GM12872 (cell line): Measurements from ENCODE around the gene DIP2B.

Experiments used
- CTCF ChIP-seq: IDR thresholded peaks from 3 replicates; pipeline ENCODE4 v1.5.1; 2011; ENCODE audit warnings: low read depth, mild to moderate bottlenecking, low read length, moderate library complexity; ENCODE audit not compliant: insufficient read depth

The DIP2B gene, protein sequence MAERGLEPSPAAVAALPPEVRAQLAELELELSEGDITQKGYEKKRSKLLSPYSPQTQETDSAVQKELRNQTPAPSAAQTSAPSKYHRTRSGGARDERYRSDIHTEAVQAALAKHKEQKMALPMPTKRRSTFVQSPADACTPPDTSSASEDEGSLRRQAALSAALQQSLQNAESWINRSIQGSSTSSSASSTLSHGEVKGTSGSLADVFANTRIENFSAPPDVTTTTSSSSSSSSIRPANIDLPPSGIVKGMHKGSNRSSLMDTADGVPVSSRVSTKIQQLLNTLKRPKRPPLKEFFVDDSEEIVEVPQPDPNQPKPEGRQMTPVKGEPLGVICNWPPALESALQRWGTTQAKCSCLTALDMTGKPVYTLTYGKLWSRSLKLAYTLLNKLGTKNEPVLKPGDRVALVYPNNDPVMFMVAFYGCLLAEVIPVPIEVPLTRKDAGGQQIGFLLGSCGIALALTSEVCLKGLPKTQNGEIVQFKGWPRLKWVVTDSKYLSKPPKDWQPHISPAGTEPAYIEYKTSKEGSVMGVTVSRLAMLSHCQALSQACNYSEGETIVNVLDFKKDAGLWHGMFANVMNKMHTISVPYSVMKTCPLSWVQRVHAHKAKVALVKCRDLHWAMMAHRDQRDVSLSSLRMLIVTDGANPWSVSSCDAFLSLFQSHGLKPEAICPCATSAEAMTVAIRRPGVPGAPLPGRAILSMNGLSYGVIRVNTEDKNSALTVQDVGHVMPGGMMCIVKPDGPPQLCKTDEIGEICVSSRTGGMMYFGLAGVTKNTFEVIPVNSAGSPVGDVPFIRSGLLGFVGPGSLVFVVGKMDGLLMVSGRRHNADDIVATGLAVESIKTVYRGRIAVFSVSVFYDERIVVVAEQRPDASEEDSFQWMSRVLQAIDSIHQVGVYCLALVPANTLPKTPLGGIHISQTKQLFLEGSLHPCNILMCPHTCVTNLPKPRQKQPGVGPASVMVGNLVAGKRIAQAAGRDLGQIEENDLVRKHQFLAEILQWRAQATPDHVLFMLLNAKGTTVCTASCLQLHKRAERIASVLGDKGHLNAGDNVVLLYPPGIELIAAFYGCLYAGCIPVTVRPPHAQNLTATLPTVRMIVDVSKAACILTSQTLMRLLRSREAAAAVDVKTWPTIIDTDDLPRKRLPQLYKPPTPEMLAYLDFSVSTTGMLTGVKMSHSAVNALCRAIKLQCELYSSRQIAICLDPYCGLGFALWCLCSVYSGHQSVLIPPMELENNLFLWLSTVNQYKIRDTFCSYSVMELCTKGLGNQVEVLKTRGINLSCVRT (N-terminal part only)

DNA sequence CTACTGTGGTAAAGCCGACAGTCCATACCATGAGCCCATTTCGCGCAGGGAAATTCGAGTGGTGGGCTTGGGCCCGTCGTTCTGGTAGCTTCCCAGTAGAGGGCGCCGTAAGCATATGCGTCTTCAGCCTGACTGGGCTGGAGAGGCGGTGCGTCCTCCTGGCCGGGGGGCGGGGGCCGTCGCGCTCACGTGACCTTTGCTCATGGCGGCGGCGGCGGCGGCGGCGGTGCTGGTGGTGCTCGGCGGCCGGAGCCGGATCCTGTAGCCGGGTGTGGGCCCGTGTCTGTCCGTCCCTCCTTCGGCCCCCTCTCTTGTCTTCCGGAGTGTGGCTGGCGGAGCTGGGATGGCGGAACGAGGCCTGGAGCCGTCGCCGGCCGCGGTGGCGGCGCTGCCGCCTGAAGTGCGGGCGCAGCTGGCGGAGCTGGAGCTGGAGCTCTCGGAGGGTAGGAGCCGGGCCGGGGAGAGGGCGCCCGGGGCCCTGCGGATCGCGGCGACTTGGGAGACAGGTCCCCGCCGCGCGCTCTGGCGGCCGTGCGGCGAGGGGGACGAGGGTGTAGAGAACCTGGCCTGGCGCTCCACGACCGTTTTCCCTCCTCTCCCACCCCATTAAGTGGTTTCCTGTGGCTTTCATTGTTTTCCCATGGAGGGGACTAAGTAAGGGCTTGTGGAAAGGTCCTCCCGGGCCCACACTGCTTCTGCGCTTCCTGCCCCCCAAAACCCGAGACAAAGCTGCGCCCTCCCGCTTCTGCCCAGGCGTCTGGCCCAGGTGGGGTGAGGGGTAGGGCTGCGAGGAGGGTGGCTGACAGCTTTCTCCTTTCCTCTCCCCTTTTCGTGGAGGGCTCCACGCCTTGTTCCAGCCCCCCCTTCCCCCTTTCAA is at the start of gene DIP2B:
Gene DIP2B, plus strand, starts transcription at position 188 of the 877 bp plus-strand sequence. Its CDS starts 156 bp downstream, at position 344.
- TF ChIP-seq CTCF: peak; percentile 89

DNA sequence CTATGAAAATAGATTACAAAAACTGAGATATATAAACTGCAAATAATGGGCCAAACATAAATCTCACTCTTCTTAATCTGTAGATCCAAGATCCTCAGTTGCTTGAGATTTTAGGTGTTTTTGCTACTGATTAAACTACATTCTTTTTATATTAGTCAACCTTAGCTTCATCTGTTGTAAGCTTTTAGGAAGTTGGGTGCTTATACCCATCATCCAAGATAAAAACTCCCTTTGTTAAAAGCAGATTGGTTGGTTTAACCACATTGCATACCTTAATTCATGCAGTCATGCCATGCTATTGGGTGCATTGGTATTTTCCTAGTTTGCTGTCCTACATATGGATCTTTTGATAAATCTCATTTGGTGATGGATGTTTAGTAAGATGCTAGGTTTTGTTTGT is 46.2 kb upstream of the DIP2B start:
- TF ChIP-seq CTCF: no peak

DNA sequence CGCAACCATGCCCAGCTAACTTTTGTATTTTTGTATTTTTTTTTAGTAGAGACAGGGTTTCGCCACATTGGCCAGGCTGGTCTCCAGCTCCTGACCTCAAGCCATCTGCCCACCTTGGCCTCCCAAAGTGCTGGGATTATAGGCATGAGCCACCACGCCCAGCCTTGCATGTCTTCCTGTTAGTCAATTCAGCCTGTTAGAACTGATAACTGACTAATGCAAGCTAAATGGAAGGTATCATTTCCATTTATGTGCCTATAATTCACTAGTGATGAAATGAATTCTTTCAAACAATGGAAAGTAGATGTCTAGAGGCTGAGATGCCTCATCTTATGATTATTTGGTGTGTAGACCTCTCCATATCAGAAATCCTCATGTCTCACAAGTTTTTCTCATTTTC is 37.3 kb upstream of the DIP2B start:
- TF ChIP-seq CTCF: no peak

GRCh38 chr12:50477241-50477832 is 27.4 kb upstream of the DIP2B start:
- TF ChIP-seq CTCF: no peak

DNA sequence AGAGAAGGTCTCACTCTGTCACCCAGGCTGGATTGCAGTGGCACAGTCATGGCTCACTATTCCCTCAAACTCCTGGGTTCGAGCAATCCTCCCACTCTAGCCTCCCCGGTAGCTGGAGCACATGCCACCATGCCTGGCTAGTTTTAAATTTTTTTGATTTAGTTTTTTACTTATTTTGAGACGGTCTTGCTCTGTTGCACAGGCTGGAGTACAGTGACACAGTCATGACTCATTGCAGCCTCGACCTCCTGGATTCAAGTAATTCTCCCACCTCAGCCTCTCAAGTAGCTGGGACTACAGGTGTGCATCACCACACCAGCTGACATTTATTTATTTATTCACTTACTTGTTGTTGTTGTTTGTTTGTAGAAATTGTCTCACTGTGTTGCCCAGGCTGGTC is 22.2 kb upstream of the DIP2B start:
- TF ChIP-seq CTCF: no peak

- no peak for TF ChIP-seq CTCF
Observed at GRCh38 chr12:50483488-50483887, 21.3 kb upstream of the DIP2B start.
